GM12865 (cell line): Measurements from ENCODE around the gene PTER.
A peak's percentile ranks its signal among the peaks of the same experiment; 100 is the strongest.

Experiments
- DNase-seq: peaks from one replicate; pipeline ENCODE4 v3.0.0; 2010; ENCODE audit warnings: low read depth
- H3K4me3 ChIP-seq: 2 replicates; pipeline ENCODE4 v1.5.1; 2011; ENCODE audit warnings: mild to moderate bottlenecking, low read depth, low read length, control low read depth
- CTCF ChIP-seq: IDR thresholded peaks from 2 replicates; pipeline ENCODE4 v1.5.1; 2011; ENCODE audit warnings: low read length, control low read depth, low read depth, inconsistent platforms; ENCODE audit not compliant: insufficient read depth; ENCODE audit errors: missing control alignments

Gene PTER

GRCh38 chr10:16441173-16441840 lies 4.5 kb downstream of the PTER start:
- no peak for TF ChIP-seq CTCF
- peak; percentile 22 for DNase-seq
- H3K4me3 ChIP-seq: peak overlapping the region; percentile 19

GRCh38 chr10:16442914-16443313 lies 6.1 kb downstream of the PTER start:
- no peak for DNase-seq
- TF ChIP-seq CTCF: no peak
- H3K4me3 ChIP-seq: no peak overlapping the region

GRCh38 chr10:16445770-16446469 lies 9.1 kb downstream of the PTER start:
- TF ChIP-seq CTCF: no peak
- no peak for DNase-seq
- H3K4me3 ChIP-seq: no peak overlapping the region

- no peak for DNase-seq
- H3K4me3 ChIP-seq: no peak overlapping the region
- no peak for TF ChIP-seq CTCF
These were observed 12.6 kb downstream of the PTER start for GRCh38 chr10:16449454-16449853.

GRCh38 chr10:16458166-16458955 lies 21.6 kb downstream of the PTER start:
- H3K4me3 ChIP-seq: no peak overlapping the region
- peak; percentile 35 for DNase-seq
- no peak for TF ChIP-seq CTCF

- H3K4me3 ChIP-seq: no peak overlapping the region
- TF ChIP-seq CTCF: no peak
- DNase-seq: no peak
These were observed 22.7 kb downstream of the PTER start for GRCh38 chr10:16459423-16459939.
